ENCODE measurements around the gene POMC.

POMC gene

GRCh38 chr2:25125976-25126375 is 42.4 kb downstream of the POMC start:
- H3K4me3 ChIP-seq (ENCODE audit: low read length) = no peak overlapping the region
- H3K9me3 ChIP-seq (ENCODE audit: control insufficient read depth, low read length) = no peaks in the 10 kb centered on the region
- H3K36me3 ChIP-seq (ENCODE audit: control insufficient read depth, insufficient read depth, low read length) = no peaks in the 10 kb centered on the region
- H3K27me3 ChIP-seq (ENCODE audit: control insufficient read depth, insufficient read depth, low read length) = peaks cover 11% of the 10 kb centered on the region
- no peak overlapping the region for H3K9ac ChIP-seq (ENCODE audit: low read length)
- H3K4me1 ChIP-seq (ENCODE audit: control insufficient read depth, insufficient read depth, low read length) = no peaks in the 10 kb centered on the region

- Histone ChIP-seq H3K4me1 (ENCODE audit: control insufficient read depth, insufficient read depth, low read length) (no peaks in the 10 kb centered on the region), H3K36me3 (ENCODE audit: control insufficient read depth, insufficient read depth, low read length) (no peaks in the 10 kb centered on the region), H3K9me3 (ENCODE audit: control insufficient read depth, low read length) (no peaks in the 10 kb centered on the region), H3K9ac (ENCODE audit: low read length) (no peak overlapping the region), H3K27me3 (ENCODE audit: control insufficient read depth, insufficient read depth, low read length) (peaks cover 5% of the 10 kb centered on the region), H3K4me3 (ENCODE audit: low read length) (no peak overlapping the region)
Measured at GRCh38 chr2:25125189-25125588, 43.2 kb downstream of the POMC start.

GRCh38 chr2:25123682-25124081 is 44.7 kb downstream of the POMC start:
- Histone ChIP-seq H3K9me3 (ENCODE audit: control insufficient read depth, low read length) (no peaks in the 10 kb centered on the region), H3K27me3 (ENCODE audit: control insufficient read depth, insufficient read depth, low read length) (no peaks in the 10 kb centered on the region), H3K4me1 (ENCODE audit: control insufficient read depth, insufficient read depth, low read length) (no peaks in the 10 kb centered on the region), H3K9ac (ENCODE audit: low read length) (no peak overlapping the region), H3K4me3 (ENCODE audit: low read length) (no peak overlapping the region), H3K36me3 (ENCODE audit: control insufficient read depth, insufficient read depth, low read length) (no peaks in the 10 kb centered on the region)

GRCh38 chr2:25122367-25122766 is 46.0 kb downstream of the POMC start:
- Histone ChIP-seq H3K4me3 (ENCODE audit: low read length) (no peak overlapping the region), H3K36me3 (ENCODE audit: control insufficient read depth, insufficient read depth, low read length) (no peaks in the 10 kb centered on the region), H3K9me3 (ENCODE audit: control insufficient read depth, low read length) (no peaks in the 10 kb centered on the region), H3K4me1 (ENCODE audit: control insufficient read depth, insufficient read depth, low read length) (no peaks in the 10 kb centered on the region), H3K27me3 (ENCODE audit: control insufficient read depth, insufficient read depth, low read length) (no peaks in the 10 kb centered on the region), H3K9ac (ENCODE audit: low read length) (no peak overlapping the region)

GRCh38 chr2:25119263-25119662 is 49.1 kb downstream of the POMC start:
- Histone ChIP-seq H3K4me1 (ENCODE audit: control insufficient read depth, insufficient read depth, low read length) (no peaks in the 10 kb centered on the region), H3K9ac (ENCODE audit: low read length) (no peak overlapping the region), H3K36me3 (ENCODE audit: control insufficient read depth, insufficient read depth, low read length) (no peaks in the 10 kb centered on the region), H3K9me3 (ENCODE audit: control insufficient read depth, low read length) (no peaks in the 10 kb centered on the region), H3K27me3 (ENCODE audit: control insufficient read depth, insufficient read depth, low read length) (no peaks in the 10 kb centered on the region), H3K4me3 (ENCODE audit: low read length) (no peak overlapping the region)

GRCh38 chr2:25116956-25117355 is 51.4 kb downstream of the POMC start:
- Histone ChIP-seq H3K9ac (ENCODE audit: low read length) (no peak overlapping the region), H3K9me3 (ENCODE audit: control insufficient read depth, low read length) (no peaks in the 10 kb centered on the region), H3K36me3 (ENCODE audit: control insufficient read depth, insufficient read depth, low read length) (no peaks in the 10 kb centered on the region), H3K4me3 (ENCODE audit: low read length) (no peak overlapping the region), H3K4me1 (ENCODE audit: control insufficient read depth, insufficient read depth, low read length) (peaks cover 7% of the 10 kb centered on the region), H3K27me3 (ENCODE audit: control insufficient read depth, insufficient read depth, low read length) (no peaks in the 10 kb centered on the region)

- no peak overlapping the region for H3K4me3 ChIP-seq (ENCODE audit: low read length)
- H3K36me3 ChIP-seq (ENCODE audit: control insufficient read depth, insufficient read depth, low read length) = no peaks in the 10 kb centered on the region
- no peak overlapping the region for H3K9ac ChIP-seq (ENCODE audit: low read length)
- H3K9me3 ChIP-seq (ENCODE audit: control insufficient read depth, low read length) = no peaks in the 10 kb centered on the region
- H3K4me1 ChIP-seq (ENCODE audit: control insufficient read depth, insufficient read depth, low read length) = peaks cover 7% of the 10 kb centered on the region
- no peaks in the 10 kb centered on the region for H3K27me3 ChIP-seq (ENCODE audit: control insufficient read depth, insufficient read depth, low read length)
Measured at GRCh38 chr2:25115902-25116301, 52.5 kb downstream of the POMC start.

GRCh38 chr2:25115249-25115883 is 53.0 kb downstream of the POMC start:
- no peaks in the 10 kb centered on the region for H3K9me3 ChIP-seq (ENCODE audit: control insufficient read depth, low read length)
- H3K36me3 ChIP-seq (ENCODE audit: control insufficient read depth, insufficient read depth, low read length) = no peaks in the 10 kb centered on the region
- H3K4me1 ChIP-seq (ENCODE audit: control insufficient read depth, insufficient read depth, low read length) = peaks cover 7% of the 10 kb centered on the region
- H3K4me3 ChIP-seq (ENCODE audit: low read length) = no peak overlapping the region
- H3K9ac ChIP-seq (ENCODE audit: low read length) = no peak overlapping the region
- no peaks in the 10 kb centered on the region for H3K27me3 ChIP-seq (ENCODE audit: control insufficient read depth, insufficient read depth, low read length)

GRCh38 chr2:25112113-25112512 is 56.3 kb downstream of the POMC start:
- H3K9me3 ChIP-seq (ENCODE audit: control insufficient read depth, low read length) = no peaks in the 10 kb centered on the region
- peaks cover 7% of the 10 kb centered on the region for H3K4me1 ChIP-seq (ENCODE audit: control insufficient read depth, insufficient read depth, low read length)
- H3K4me3 ChIP-seq (ENCODE audit: low read length) = no peak overlapping the region
- no peaks in the 10 kb centered on the region for H3K27me3 ChIP-seq (ENCODE audit: control insufficient read depth, insufficient read depth, low read length)
- H3K36me3 ChIP-seq (ENCODE audit: control insufficient read depth, insufficient read depth, low read length) = no peaks in the 10 kb centered on the region
- no peak overlapping the region for H3K9ac ChIP-seq (ENCODE audit: low read length)
